ENCODE data around the gene RTP3.
"Not testable (repeated sequence)": the region's sequence is repeated elsewhere in the genome, so short reads cannot be mapped to it uniquely, and the experiment has no call there.

RTP3 gene

DNA sequence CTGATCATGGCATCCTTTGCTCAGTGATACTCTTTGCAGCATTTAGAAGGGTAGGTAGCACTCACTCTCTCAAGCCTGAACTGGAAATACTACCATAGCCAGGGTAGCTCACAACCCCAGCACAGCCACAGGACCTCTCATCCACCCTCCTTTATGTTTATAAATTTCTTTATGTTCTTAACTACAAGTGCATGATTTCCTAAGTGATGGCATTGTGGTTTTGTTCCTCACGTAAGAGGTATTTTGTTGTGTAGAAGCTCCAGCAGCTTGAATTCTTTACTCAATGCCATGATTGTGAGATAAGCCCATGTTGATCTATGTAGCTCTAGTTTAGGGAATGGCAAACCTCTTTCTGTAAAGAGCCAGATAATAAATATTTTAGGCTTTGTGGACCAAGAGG, 7.9 kb upstream of the RTP3 start:
- in situ Hi-C loops (cut with HindIII; ENCODE audit: low sequenced_read_pairs) = no loop called here

DNA sequence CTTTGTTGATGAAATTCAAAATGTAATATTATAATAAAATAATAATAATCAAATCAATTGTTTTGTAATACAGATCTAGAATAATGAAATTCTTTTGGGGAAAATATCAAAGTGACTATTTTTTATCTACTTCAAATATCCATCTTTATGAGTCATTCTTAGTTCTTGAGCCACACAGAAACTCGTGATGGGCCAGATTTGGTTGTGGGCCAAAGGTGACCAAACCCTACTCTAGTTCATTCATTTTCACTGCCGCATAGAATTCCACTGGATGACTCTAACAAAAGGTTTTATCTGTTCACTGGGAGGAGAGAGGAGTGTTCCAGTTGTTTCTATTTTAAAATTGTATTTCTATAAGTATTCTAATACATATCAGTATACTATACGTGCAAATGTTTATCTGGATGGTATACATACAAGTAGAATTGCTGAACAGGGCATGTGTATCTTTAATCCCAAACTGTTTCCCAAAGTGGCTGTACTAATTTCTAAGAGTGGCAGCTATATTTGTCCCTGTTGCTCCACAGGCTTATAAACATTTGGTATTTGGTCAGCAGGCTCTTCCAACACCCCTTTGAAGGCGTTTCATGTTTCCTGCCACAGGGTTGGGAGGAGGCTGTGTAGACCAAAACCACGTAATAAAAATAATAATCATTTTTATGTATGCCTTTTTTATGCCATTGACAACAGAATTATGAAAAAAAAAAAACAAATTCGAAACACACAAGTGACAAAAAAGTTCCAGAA, 7.3 kb upstream of the RTP3 start:
- in situ Hi-C loops (cut with HindIII; ENCODE audit: low sequenced_read_pairs) = no loop called here

DNA sequence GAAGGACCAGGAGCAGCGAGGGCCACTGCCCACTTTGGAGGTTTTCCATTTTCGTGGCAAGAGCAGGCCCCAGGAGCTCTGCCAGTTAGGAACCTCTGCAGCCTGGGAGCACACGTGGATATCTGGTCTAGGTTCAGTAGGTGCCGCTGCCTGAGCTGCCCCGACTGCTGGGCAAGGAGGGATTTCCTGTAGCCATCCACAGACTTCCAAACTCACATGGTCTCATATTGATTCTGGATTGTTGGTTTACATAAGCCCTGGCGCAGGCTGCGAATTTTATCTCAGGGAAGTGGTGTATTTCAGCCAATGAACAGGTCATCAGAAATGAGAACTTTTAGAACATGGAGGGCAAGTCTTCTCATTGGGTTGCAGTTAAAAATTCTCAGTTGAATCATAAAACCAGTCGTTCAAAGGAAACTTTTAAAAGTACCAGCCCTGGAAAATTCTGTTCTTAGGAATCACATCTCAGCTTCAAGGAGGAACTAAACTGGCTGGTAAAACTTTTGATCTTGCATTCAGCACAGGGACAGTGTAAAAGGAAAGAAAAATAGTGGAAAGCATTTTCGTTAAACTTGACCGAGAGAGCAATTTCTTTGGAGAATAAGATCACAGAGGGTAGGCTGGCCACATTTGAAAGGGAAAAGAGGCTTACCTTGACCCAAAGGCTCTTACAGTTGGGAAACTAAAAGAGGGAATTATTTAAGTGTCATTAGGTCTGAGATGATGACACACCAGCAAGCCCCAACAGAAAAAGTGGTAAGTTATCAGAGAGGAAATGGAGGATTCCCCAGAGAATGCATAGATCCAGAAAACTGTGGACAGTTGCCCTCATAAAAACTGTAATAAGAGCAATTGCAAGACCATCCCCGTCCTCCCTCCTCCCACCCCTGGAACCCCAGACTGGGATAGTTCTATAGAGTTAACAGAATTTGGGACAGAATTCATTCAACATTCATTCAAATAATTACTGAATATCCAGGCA, 6.4 kb upstream of the RTP3 start:
- in situ Hi-C loops (cut with HindIII; ENCODE audit: low sequenced_read_pairs) = no loop called here

DNA sequence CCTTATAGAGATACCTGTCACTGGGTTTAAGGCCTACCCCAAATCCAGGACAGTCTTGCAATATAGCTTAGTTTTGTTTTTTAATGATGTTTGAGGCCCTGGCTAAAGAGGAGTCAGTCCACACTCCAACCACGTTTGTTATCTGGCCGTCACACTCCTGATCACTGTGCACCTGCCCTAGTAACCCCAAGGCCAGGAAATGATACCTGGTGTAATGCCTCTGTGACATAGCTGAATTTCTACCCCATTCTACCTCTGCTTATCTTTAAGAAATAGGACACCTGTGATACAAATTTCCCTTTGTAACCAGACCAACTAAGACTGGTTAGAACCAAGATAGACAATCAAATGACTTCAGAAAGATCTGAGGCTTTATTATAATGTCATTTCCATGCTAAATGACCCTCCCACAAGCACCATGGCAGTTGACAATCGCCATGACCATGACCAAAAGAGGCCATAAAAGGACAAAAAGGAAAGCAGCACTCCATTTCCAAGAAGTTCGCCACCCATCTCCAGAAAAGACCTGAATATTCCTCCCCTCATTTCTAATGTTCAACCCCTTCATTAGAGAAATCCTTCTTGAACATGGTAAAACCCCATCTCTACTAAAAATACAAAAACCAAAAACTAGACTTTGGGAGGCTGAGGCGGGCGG, 4.8 kb upstream of the RTP3 start:
- in situ Hi-C loops (cut with HindIII; ENCODE audit: low sequenced_read_pairs) = no loop called here

DNA sequence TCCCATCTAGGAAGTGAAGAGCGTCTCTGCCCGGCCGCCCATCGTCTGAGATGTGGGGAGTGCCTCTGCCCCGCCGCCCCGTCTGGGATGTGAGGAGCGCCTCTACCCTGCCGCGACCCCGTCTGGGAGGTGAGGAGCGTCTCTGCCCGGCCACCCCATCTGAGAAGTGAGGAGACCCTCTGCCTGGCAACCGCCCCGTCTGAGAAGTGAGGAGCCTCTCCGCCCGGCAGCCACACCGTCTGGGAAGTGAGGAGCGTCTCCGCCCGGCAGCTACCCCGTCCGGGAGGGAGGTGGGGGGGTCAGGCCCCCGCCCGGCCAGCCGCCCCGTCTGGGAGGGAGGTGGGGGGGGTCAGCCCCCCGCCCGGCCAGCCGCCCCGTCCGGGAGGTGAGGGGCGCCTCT, 3.3 kb upstream of the RTP3 start:
- in situ Hi-C loops (cut with HindIII; ENCODE audit: low sequenced_read_pairs) = not testable (repeated sequence)

DNA sequence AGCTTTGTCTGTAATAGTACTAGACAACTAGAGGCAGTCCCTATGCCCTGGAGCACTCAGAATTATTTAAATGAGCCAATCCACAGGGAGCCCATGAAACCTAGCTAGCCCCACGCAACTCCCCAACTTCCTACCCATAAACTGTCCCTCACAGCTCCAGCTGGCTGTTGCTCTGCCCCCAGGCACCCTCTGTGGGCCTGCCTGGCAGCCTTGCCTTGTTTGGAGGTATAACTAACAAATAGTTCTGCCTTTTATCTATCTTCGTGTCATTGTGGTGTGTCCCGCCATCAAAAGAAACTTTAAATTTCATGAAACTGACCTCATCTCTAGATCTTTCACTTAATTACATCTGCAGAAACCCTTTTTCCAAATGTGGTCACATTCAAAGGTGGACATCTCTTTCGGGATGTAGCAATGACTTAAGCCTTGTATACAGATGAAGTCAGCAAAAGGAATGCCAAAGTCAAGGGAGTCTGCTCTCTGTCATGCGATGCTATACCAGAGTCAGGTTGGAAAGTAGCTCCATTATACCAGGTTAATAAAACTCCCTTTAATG, 1.8 kb upstream of the RTP3 start:
- in situ Hi-C loops (cut with HindIII; ENCODE audit: low sequenced_read_pairs) = no loop called here

DNA sequence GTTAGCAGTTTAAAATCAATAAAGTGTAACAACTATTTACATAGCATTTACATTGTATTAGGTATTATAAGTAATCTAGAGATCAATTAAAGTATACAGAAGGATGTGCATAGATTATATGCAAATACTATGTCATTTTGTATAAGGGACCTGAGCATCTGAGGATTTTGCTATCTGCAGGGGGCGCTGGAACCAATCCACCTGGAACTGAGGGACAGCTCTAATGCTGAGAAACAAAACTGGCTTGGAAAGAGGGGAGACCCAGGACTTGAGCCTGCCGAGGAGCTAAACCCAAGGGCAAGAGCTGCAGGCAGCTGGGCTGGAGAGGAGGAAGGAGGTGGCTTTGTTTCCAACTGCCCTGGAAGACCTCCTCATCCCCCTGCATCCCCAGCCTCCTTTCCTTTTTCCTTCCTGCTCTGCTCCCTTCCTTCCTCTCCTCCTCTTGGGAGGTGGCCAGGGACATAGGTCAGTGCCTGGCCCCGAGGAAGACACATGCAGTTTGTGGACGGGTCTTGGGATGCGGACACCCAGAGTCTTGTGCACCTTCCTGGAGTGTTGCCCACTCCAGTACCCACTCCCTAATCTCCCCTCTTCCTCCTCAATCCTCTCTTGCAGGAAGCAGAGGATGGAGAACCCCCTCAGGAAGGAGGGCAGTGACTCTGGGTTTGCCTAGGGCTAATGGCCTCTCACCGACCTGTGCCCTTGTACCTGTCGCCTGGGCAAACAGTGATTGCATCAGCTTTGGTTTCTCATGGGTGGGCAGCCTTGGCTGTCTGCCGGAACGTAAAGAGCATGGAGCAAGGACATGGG, 825 bp upstream of the RTP3 start:
- in situ Hi-C loops (cut with HindIII; ENCODE audit: low sequenced_read_pairs) = no loop called here

DNA sequence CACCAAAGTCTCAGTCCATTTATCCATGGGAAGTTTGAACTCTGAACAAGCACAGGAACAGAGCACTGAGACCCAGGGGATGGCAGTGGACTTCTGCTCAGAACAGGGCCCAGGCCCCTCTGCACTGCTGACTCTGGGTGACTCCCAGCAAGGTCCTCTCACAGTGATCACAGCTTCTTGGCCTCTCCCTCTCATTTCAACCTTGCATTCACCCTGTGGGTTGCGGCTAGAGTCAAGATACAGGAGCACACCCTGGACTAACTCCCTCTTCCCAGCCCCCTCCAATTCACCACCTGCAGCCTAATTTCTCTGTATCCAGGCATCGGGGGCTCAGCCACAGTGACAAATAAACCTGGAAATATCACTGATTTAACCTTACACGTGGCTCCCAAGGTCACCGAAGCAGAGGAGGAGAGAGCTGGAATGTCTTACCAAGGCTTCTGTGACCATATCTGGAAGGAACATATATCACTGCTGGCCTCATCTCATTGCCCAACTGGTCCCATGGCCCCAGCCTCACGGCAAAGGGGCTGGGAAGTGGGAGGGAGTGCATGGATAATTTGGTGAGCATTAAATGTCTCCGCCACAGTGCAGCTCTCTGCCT, 1.2 kb downstream of the RTP3 start:
- in situ Hi-C loops (cut with HindIII; ENCODE audit: low sequenced_read_pairs) = no loop called here

DNA sequence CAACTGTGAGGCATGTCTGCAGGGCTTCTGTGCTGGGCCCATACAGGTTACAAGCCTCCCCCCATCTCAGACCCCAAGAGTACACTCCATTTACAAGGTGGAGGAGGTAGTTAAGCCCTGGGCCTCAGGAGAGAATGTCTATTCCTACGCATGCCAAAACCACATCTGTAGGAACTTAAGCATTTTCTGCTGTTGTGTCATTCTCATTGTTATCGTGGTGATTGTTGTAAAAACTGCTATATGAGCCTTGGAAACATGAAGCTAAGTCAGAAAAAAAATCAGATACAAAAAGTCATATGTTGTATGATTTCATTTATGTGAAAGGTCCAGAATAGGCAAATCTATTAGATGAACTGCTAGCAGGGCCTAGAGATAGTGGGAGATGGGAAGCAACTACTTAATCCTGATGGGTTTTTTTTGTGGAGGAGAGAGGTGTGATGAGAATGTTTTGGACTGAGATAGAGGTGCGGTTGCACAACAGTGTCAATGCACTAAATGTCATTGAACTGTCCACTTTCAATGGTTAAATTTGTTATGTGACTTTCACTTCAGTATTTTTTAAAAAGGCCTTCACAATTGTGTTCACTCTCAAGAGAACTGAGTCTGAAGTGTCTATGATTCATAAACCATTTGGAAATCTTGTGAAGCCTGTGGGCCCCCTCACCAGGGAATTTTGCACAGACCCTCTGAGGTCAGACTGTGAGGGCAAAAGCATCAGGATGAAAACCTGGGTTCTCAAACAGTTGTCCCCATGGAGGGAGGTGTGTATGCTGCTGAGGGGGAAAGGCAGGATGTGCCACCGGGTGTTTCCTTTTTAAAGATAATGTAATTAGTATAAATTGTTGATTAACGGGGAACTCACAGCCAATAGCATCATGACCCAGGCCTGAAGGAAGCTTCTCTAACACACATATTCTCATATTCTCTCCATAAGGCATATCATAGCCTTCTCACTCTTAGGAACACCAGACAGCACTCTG, 3.2 kb downstream of the RTP3 start:
- in situ Hi-C loops (cut with HindIII; ENCODE audit: low sequenced_read_pairs) = loop anchor here (5.0 kb wide), 1 partner anchor 61 kb away; no protein-coding TSS in a partner anchor

DNA sequence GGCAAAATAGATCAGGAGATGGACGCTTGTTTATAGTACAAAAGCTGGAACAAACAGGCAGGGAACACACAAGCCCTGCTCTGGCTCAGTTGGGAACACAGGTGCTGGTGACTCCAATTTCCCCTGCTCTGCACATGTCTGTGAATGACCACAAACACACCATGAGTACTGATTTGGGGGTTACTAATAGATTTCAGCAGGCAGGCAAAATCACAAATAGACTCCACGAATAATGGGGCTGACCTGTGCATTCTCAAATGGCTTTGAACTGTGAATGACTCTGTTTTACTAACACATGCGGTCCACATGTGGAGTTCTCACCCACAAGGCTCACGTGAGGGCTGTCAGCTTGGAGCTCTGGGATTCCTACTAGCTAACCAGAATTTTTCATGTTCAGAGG, 3.9 kb downstream of the RTP3 start:
- in situ Hi-C loops (cut with HindIII; ENCODE audit: low sequenced_read_pairs) = loop anchor here (5.0 kb wide), 1 partner anchor 61 kb away; no protein-coding TSS in a partner anchor

DNA sequence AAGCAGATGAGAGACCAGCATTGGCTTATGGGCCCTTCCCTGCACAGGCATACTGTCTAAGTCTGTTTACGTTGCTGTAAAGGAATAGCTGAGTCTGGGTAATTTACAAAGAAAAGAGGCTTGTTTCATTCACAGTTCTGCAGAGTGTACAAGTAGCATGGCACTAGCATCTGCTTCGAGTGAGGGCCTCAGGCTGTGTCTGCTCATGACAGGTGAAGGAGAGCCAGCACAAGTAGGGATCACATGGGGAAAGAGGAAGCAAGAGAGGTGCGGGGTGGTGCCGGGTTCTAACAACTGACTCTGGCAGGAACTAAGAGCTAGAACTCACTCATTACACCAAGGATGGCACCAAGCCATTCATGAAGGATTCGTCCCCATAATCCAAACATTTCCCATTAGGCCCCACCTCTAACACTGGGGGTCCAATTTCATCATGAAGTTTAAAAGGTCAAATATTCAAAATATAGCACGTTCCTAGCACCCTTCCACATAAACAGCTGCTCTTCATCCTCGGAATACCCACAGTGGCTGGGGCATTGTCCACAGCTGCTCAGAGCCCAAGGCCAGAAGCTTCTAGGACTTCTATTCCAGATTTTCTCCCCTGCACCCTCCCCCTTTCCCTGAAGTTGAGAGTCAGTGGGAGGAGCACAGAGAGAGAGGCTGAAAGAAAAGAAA, 5.6 kb downstream of the RTP3 start:
- in situ Hi-C loops (cut with HindIII; ENCODE audit: low sequenced_read_pairs) = loop anchor here (5.0 kb wide), 1 partner anchor 59 kb away; no protein-coding TSS in a partner anchor

DNA sequence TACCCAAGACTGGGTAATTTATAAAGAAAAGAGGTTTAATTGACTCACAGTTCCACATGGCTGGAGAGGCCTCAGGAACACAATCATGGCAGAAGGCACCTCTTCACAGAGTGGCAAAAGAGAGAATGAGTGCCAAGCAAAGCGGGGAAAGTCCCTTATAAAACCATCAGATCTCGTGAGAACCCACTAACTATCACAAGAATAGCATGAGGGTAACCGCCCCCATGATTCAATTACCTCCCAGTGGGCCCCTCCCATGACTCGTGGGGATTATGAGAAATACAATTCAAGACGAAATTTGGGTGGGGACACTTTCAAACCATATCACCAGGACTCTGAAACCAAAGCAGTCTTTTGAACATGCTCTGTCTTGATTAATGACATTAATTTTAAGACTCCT, 7.0 kb downstream of the RTP3 start:
- in situ Hi-C loops (cut with HindIII; ENCODE audit: low sequenced_read_pairs) = loop anchor here (5.0 kb wide), 1 partner anchor 58 kb away; no protein-coding TSS in a partner anchor

DNA sequence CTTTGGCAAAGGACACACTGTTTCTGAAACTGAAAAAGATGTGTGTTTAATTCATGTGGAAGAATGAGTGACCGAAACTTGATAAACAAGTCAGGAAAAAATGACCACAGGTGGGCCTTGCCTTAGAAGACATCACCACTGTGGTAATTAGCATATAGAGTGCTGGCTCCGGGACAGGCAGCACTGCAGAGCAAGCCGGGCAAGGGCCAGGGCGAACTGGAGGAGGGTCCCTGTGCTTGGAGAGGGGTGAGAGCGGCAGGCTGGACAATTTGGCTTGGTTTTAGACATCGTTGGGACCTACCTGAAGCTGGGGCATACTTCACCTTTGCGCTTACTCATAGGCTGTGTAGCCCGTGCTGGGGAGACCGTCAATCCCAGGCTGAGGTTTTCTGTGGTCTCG, 8.2 kb downstream of the RTP3 start:
- in situ Hi-C loops (cut with HindIII; ENCODE audit: low sequenced_read_pairs) = no loop called here

DNA sequence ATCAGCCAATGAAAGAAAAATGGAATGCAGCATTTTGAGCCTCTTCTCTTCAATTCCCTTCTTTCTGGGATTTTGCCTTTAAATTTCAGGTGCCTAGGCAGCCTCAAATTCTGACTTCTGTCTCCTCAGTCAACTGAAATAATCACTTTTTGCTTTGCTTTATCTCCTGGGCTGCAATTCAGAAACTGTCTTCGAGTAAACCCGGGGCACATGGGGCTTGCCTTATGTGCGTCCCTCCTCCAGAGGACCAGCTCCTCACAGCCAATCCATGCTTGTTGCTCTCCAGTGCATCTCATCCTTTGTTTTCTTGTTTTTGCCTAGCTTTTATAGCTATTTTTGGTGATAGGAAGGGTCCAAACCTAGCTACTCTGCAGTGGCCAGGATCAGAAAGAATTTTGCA, 8.8 kb downstream of the RTP3 start:
- in situ Hi-C loops (cut with HindIII; ENCODE audit: low sequenced_read_pairs) = no loop called here

DNA sequence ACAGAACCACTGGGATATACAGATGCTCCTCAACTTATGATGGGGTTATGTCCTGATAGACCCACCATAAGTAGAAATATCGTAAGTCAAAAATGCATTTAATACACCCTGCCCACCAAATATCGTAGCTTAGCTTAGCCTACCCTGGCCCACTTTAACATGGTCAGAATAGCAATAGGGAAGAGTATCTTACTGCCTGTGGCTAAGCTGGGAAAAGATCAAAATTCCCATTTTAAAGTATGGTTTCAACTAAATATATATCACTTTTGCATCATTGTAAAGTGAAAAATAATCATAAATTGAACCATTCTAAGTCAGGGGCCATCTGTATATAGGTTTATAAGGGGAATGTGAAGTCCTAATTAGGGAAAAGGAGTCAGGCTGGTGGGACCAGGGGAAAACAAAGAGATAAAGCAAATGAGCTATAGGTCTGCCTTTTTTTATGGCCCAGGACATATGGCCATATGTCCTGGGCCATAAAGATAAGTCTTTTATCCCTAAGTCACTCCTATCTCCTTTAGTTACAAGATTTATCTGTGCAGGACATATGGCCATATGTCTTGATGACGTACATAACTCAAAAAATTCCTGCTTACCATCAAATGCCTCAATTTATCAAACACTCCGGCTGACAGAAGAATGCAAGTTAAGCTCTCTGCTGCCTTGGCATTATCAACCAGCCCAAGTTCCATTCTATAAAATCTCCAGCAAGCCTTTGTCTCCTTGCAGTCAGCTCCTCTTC, 11.2 kb downstream of the RTP3 start:
- in situ Hi-C loops (cut with HindIII; ENCODE audit: low sequenced_read_pairs) = no loop called here

DNA sequence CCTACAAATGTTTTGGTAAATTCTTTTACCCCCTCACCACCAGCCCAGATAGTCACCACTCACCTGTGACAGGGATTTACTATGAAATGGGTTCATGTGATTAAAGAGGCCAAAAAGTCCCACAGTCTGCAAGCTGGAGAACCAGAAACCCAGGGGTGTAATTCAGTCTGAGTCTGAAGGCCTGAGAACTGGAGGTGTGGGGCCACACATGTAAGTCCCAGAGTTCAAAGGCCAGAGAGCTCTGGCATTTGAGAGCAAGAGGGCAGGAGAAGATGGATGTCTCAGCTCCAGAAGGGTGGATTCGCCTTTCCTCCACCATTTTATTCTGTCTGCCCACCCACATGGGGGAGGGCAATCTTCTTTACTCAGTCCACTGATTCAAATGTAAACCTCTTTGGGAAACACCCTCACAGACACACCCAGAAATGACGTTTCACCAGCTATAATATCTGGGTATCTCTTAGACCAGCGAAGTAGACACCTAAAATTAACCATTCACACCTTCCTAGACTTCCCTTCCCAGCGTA, 11.9 kb downstream of the RTP3 start:
- in situ Hi-C loops (cut with HindIII; ENCODE audit: low sequenced_read_pairs) = no loop called here

DNA sequence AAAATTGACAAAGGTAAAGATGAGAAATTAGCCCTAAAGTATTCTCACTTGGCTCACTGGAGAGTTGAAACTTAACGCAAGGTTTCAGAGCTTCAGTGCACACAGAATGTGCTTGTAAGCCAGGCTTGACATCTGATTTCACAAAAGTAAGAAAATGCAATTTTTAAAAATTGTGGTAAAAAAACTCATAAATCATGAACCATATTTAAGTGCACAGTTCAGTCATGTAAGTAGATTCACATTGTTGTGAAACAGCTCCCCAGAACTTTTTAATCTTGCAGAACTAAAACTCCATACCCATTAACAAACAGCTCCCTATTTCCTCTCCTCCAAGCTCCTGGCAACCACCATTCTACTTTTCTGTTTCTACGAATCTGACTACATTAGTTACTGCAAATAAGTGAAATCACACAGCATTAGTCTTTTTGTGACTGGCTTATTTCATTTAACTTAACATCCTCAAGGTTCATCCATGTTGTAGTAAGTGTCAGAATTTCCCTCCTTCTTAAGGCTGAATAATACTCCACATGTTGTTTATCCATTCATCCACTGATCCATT, 14.5 kb downstream of the RTP3 start:
- in situ Hi-C loops (cut with HindIII; ENCODE audit: low sequenced_read_pairs) = no loop called here
